Parathyroid adenoma (tissue), 2 donors: ENCODE measurements around the gene ACVRL1.

ENCODE experiments used
- H2AFZ ChIP-seq: fragments of 300-600 bp; sonication (generic); one replicate; pipeline ENCODE4 v1.7.0; 2017; ENCODE audit warnings: antibody characterized with exemption, mild to moderate bottlenecking
- H3K27ac ChIP-seq: fragments of 300-600 bp; sonication (generic); one replicate; pipeline ENCODE4 v1.7.0; 2017
- H3K27me3 ChIP-seq: fragments of 300-600 bp; sonication (generic); one replicate; pipeline ENCODE4 v1.7.0; 2017; ENCODE audit warnings: low read length; ENCODE audit not compliant: control insufficient read depth, insufficient read depth
- H3K36me3 ChIP-seq: fragments of 300-600 bp; sonication (generic); one replicate; pipeline ENCODE4 v1.7.0; 2017; ENCODE audit warnings: low read length; ENCODE audit not compliant: control insufficient read depth, insufficient read depth
- H3K4me1 ChIP-seq: fragments of 300-600 bp; sonication (generic); one replicate; pipeline ENCODE4 v1.7.0; 2017; ENCODE audit warnings: control low read depth
- H3K4me2 ChIP-seq: fragments of 300-600 bp; sonication (generic); one replicate; pipeline ENCODE4 v1.7.0; 2017; ENCODE audit warnings: low read length
- H3K4me3 ChIP-seq: fragments of 300-600 bp; sonication (generic); one replicate; pipeline ENCODE4 v1.7.0; 2017; ENCODE audit warnings: low read depth, low read length
- H3K79me2 ChIP-seq: fragments of 300-600 bp; sonication (generic); one replicate; pipeline ENCODE4 v1.7.0; 2017; ENCODE audit warnings: control low read depth
- H3K9ac ChIP-seq: fragments of 300-600 bp; sonication (generic); one replicate; pipeline ENCODE4 v1.7.0; 2017; ENCODE audit warnings: mild to moderate bottlenecking
- H3K9me3 ChIP-seq: fragments of 300-600 bp; sonication (generic); one replicate; pipeline ENCODE4 v1.7.0; 2017; ENCODE audit warnings: low read length; ENCODE audit not compliant: control insufficient read depth
- CTCF ChIP-seq: fragments of 300-600 bp; sonication (generic); IDR thresholded peaks from one replicate; pipeline ENCODE4 v1.7.0; 2017; ENCODE audit warnings: antibody characterized with exemption, mild to moderate bottlenecking
- donor health status: primary hyperparathyroidism.

ACVRL1 gene

GRCh38 chr12:51907856-51908425 lies 637 bp downstream of the ACVRL1 start:
- Histone ChIP-seq H3K79me2 (peaks cover 10% of the 10 kb centered on the region), H3K4me1 (peaks cover 54% of the 10 kb centered on the region), H3K27me3 (no peaks in the 10 kb centered on the region), H3K36me3 (no peaks in the 10 kb centered on the region), H3K4me2 (peak overlapping the region; percentile 63), H3K9ac (no peak overlapping the region), H3K4me3 (peak overlapping the region; percentile 58), H3K9me3 (no peaks in the 10 kb centered on the region), H3K27ac (peak overlapping the region; percentile 67), H2AFZ (peak overlapping the region; percentile 31)
- no peak for TF ChIP-seq CTCF

GRCh38 chr12:51908876-51909592 lies 1.7 kb downstream of the ACVRL1 start:
- Histone ChIP-seq H3K9ac (no peak overlapping the region), H3K36me3 (no peaks in the 10 kb centered on the region)
- no peak for TF ChIP-seq CTCF

GRCh38 chr12:51910168-51910567 lies 2.9 kb downstream of the ACVRL1 start:
- no peak overlapping the region for H3K4me3 ChIP-seq
- H3K4me1 ChIP-seq, result peaks cover 59% of the 10 kb centered on the region
- H3K36me3 ChIP-seq, result no peaks in the 10 kb centered on the region
- no peak overlapping the region for H2AFZ ChIP-seq
- TF ChIP-seq CTCF, result no peak
- H3K27ac ChIP-seq, result peak overlapping the region; percentile 82
- no peak overlapping the region for H3K9ac ChIP-seq
- peak overlapping the region; percentile 23 for H3K4me2 ChIP-seq
- peaks cover 10% of the 10 kb centered on the region for H3K79me2 ChIP-seq
- H3K27me3 ChIP-seq, result no peaks in the 10 kb centered on the region
- no peaks in the 10 kb centered on the region for H3K9me3 ChIP-seq

More at GRCh38 chr12:51908876-51909592, 1.7 kb downstream of the ACVRL1 start:
- H2AFZ ChIP-seq, result no peak overlapping the region
- H3K27me3 ChIP-seq, result no peaks in the 10 kb centered on the region
- H3K79me2 ChIP-seq, result peaks cover 10% of the 10 kb centered on the region
- H3K9me3 ChIP-seq, result no peaks in the 10 kb centered on the region
- peaks cover 59% of the 10 kb centered on the region for H3K4me1 ChIP-seq
- no peak overlapping the region for H3K4me3 ChIP-seq
- peak overlapping the region; percentile 63 for H3K4me2 ChIP-seq
- H3K27ac ChIP-seq, result peak overlapping the region; percentile 67

GRCh38 chr12:51910691-51911090 lies 3.4 kb downstream of the ACVRL1 start:
- H3K79me2 ChIP-seq, result peaks cover 10% of the 10 kb centered on the region
- peak overlapping the region; percentile 23 for H3K4me2 ChIP-seq
- no peak overlapping the region for H3K4me3 ChIP-seq
- H3K27me3 ChIP-seq, result no peaks in the 10 kb centered on the region
- H3K36me3 ChIP-seq, result no peaks in the 10 kb centered on the region
- H3K9me3 ChIP-seq, result no peaks in the 10 kb centered on the region
- no peak overlapping the region for H2AFZ ChIP-seq
- no peak for TF ChIP-seq CTCF
- no peak overlapping the region for H3K9ac ChIP-seq
- H3K4me1 ChIP-seq, result peaks cover 59% of the 10 kb centered on the region
- H3K27ac ChIP-seq, result peak overlapping the region; percentile 82

- peaks cover 55% of the 10 kb centered on the region for H3K4me1 ChIP-seq
Measured at GRCh38 chr12:51911307-51911706, 4.0 kb downstream of the ACVRL1 start.

More at GRCh38 chr12:51911307-51911706, 4.0 kb downstream of the ACVRL1 start:
- Histone ChIP-seq H3K36me3 (no peaks in the 10 kb centered on the region), H3K4me2 (no peak overlapping the region), H3K27me3 (no peaks in the 10 kb centered on the region), H3K9ac (peak overlapping the region; percentile 35), H2AFZ (no peak overlapping the region), H3K27ac (peak overlapping the region; percentile 82), H3K4me3 (no peak overlapping the region), H3K79me2 (peaks cover 10% of the 10 kb centered on the region), H3K9me3 (no peaks in the 10 kb centered on the region)
- no peak for TF ChIP-seq CTCF
